BLaER1 (cell line): ENCODE measurements around the gene FAM3D.

Experiments
- H3K27ac ChIP-seq: shearing (Covaris generic); formaldehyde crosslinking; 2 replicates; pipeline ENCODE4 v1.8.1; 2022
- H3K27me3 ChIP-seq: shearing (Covaris generic); formaldehyde crosslinking; 2 replicates; pipeline ENCODE4 v1.8.1; 2022
- H3K36me3 ChIP-seq: shearing (Covaris generic); formaldehyde crosslinking; 2 replicates; pipeline ENCODE4 v1.8.1; 2022
- H3K4me1 ChIP-seq: shearing (Covaris generic); formaldehyde crosslinking; 2 replicates; pipeline ENCODE4 v1.8.1; 2022
- H3K4me2 ChIP-seq: shearing (Covaris generic); formaldehyde crosslinking; 2 replicates; pipeline ENCODE4 v1.8.1; 2022
- H3K4me3 ChIP-seq: shearing (Covaris generic); formaldehyde crosslinking; 2 replicates; pipeline ENCODE4 v1.8.1; 2022
- H3K9ac ChIP-seq: shearing (Covaris generic); formaldehyde crosslinking; 2 replicates; pipeline ENCODE4 v1.8.1; 2022
- H3K9me3 ChIP-seq: shearing (Covaris generic); formaldehyde crosslinking; 2 replicates; pipeline ENCODE4 v1.8.1; 2022
- H4K20me1 ChIP-seq: shearing (Covaris generic); formaldehyde crosslinking; 2 replicates; pipeline ENCODE4 v1.8.1; 2022
- Cebpa-rat ChIP-seq: shearing (Covaris generic); IDR thresholded peaks from 2 replicates; pipeline ENCODE4 v1.8.1; 2022

FAM3D gene

GRCh38 chr3:58630076-58630709 lies 36.4 kb downstream of the FAM3D start:
- H3K27me3 ChIP-seq = no peaks in the 10 kb centered on the region
- H3K4me3 ChIP-seq = no peak overlapping the region
- H3K9me3 ChIP-seq = no peaks in the 10 kb centered on the region
- no peak for TF ChIP-seq Cebpa-rat
- H4K20me1 ChIP-seq = no peaks in the 10 kb centered on the region
- no peak overlapping the region for H3K9ac ChIP-seq
- H3K4me1 ChIP-seq = peaks cover 32% of the 10 kb centered on the region
- no peaks in the 10 kb centered on the region for H3K36me3 ChIP-seq
- no peak overlapping the region for H3K4me2 ChIP-seq
- H3K27ac ChIP-seq = no peak overlapping the region

- Histone ChIP-seq H3K9ac (no peak overlapping the region), H4K20me1 (no peaks in the 10 kb centered on the region)
These were observed 36.9 kb downstream of the FAM3D start for GRCh38 chr3:58629629-58630028.

GRCh38 chr3:58628823-58629562 lies 37.6 kb downstream of the FAM3D start:
- Histone ChIP-seq H3K36me3 (no peaks in the 10 kb centered on the region), H4K20me1 (no peaks in the 10 kb centered on the region), H3K9me3 (no peaks in the 10 kb centered on the region), H3K27me3 (no peaks in the 10 kb centered on the region), H3K4me1 (peaks cover 23% of the 10 kb centered on the region), H3K9ac (no peak overlapping the region), H3K4me3 (no peak overlapping the region), H3K4me2 (no peak overlapping the region), H3K27ac (no peak overlapping the region)
- no peak for TF ChIP-seq Cebpa-rat

More at GRCh38 chr3:58629629-58630028, 36.9 kb downstream of the FAM3D start:
- no peak for TF ChIP-seq Cebpa-rat
- H3K27ac ChIP-seq = no peak overlapping the region
- no peaks in the 10 kb centered on the region for H3K27me3 ChIP-seq
- no peaks in the 10 kb centered on the region for H3K36me3 ChIP-seq
- H3K4me3 ChIP-seq = no peak overlapping the region
- no peak overlapping the region for H3K4me2 ChIP-seq
- H3K9me3 ChIP-seq = no peaks in the 10 kb centered on the region
- peaks cover 28% of the 10 kb centered on the region for H3K4me1 ChIP-seq

GRCh38 chr3:58627941-58628340 lies 38.6 kb downstream of the FAM3D start:
- H3K27me3 ChIP-seq = no peaks in the 10 kb centered on the region
- H3K4me1 ChIP-seq = peaks cover 12% of the 10 kb centered on the region
- H3K4me2 ChIP-seq = no peak overlapping the region
- no peak overlapping the region for H3K9ac ChIP-seq
- no peaks in the 10 kb centered on the region for H4K20me1 ChIP-seq
- no peaks in the 10 kb centered on the region for H3K36me3 ChIP-seq
- TF ChIP-seq Cebpa-rat = no peak
- H3K27ac ChIP-seq = no peak overlapping the region
- no peaks in the 10 kb centered on the region for H3K9me3 ChIP-seq
- no peak overlapping the region for H3K4me3 ChIP-seq

- no peak overlapping the region for H3K27ac ChIP-seq
- no peak overlapping the region for H3K4me2 ChIP-seq
- no peaks in the 10 kb centered on the region for H3K36me3 ChIP-seq
- no peaks in the 10 kb centered on the region for H3K9me3 ChIP-seq
- H3K4me1 ChIP-seq = peaks cover 8% of the 10 kb centered on the region
- no peak overlapping the region for H3K4me3 ChIP-seq
- H3K9ac ChIP-seq = no peak overlapping the region
- no peaks in the 10 kb centered on the region for H4K20me1 ChIP-seq
- H3K27me3 ChIP-seq = no peaks in the 10 kb centered on the region
- TF ChIP-seq Cebpa-rat = no peak
These were observed 39.0 kb downstream of the FAM3D start for GRCh38 chr3:58627570-58627885.

GRCh38 chr3:58626841-58627569 lies 39.6 kb downstream of the FAM3D start:
- H3K27me3 ChIP-seq = no peaks in the 10 kb centered on the region

GRCh38 chr3:58625196-58625824 lies 41.3 kb downstream of the FAM3D start:
- no peaks in the 10 kb centered on the region for H3K36me3 ChIP-seq
- no peaks in the 10 kb centered on the region for H3K9me3 ChIP-seq
- H3K27me3 ChIP-seq = no peaks in the 10 kb centered on the region
- no peaks in the 10 kb centered on the region for H3K4me1 ChIP-seq
- no peaks in the 10 kb centered on the region for H4K20me1 ChIP-seq
- H3K4me3 ChIP-seq = no peak overlapping the region
- no peak overlapping the region for H3K4me2 ChIP-seq
- no peak overlapping the region for H3K9ac ChIP-seq
- H3K27ac ChIP-seq = no peak overlapping the region
- no peak for TF ChIP-seq Cebpa-rat

More at GRCh38 chr3:58626841-58627569, 39.6 kb downstream of the FAM3D start:
- Histone ChIP-seq H3K36me3 (no peaks in the 10 kb centered on the region), H3K4me3 (no peak overlapping the region), H3K9me3 (no peaks in the 10 kb centered on the region), H3K4me1 (peaks cover 3% of the 10 kb centered on the region; the same call in 1 of the 2 replicates), H3K9ac (no peak overlapping the region), H4K20me1 (no peaks in the 10 kb centered on the region), H3K27ac (no peak overlapping the region), H3K4me2 (no peak overlapping the region)
- no peak for TF ChIP-seq Cebpa-rat

- Histone ChIP-seq H3K36me3 (no peaks in the 10 kb centered on the region), H3K9me3 (no peaks in the 10 kb centered on the region), H4K20me1 (no peaks in the 10 kb centered on the region), H3K4me1 (no peaks in the 10 kb centered on the region), H3K9ac (no peak overlapping the region), H3K4me2 (no peak overlapping the region), H3K27me3 (no peaks in the 10 kb centered on the region), H3K27ac (no peak overlapping the region), H3K4me3 (no peak overlapping the region)
- TF ChIP-seq Cebpa-rat = no peak
These were observed 42.0 kb downstream of the FAM3D start for GRCh38 chr3:58624550-58624949.

GRCh38 chr3:58623961-58624360 lies 42.6 kb downstream of the FAM3D start:
- Histone ChIP-seq H3K36me3 (no peaks in the 10 kb centered on the region), H3K4me3 (no peak overlapping the region), H3K27ac (no peak overlapping the region), H3K9ac (no peak overlapping the region), H3K27me3 (no peaks in the 10 kb centered on the region), H3K4me1 (no peaks in the 10 kb centered on the region), H3K4me2 (no peak overlapping the region), H4K20me1 (no peaks in the 10 kb centered on the region), H3K9me3 (no peaks in the 10 kb centered on the region)
- no peak for TF ChIP-seq Cebpa-rat

- Histone ChIP-seq H3K4me1 (no peaks in the 10 kb centered on the region), H3K9me3 (no peaks in the 10 kb centered on the region), H4K20me1 (no peaks in the 10 kb centered on the region), H3K4me3 (no peak overlapping the region), H3K27ac (no peak overlapping the region), H3K27me3 (no peaks in the 10 kb centered on the region), H3K4me2 (no peak overlapping the region), H3K9ac (no peak overlapping the region), H3K36me3 (no peaks in the 10 kb centered on the region)
- no peak for TF ChIP-seq Cebpa-rat
These were observed 43.1 kb downstream of the FAM3D start for GRCh38 chr3:58623478-58623877.
